GM19452 (cell line): ENCODE measurements around the gene UPB1.
A peak's percentile ranks its signal among the peaks of the same experiment; 100 is the strongest.
"Not testable (repeated sequence)": the region's sequence is repeated elsewhere in the genome, so short reads cannot be mapped to it uniquely, and the experiment has no call there.

Experiments
- ATAC-seq: cut with Tn5 transposase; IDR thresholded peaks from one replicate; pipeline ENCODE4 v1.9.1; 2021; ENCODE audit not compliant: unreplicated experiment

UPB1 gene

DNA sequence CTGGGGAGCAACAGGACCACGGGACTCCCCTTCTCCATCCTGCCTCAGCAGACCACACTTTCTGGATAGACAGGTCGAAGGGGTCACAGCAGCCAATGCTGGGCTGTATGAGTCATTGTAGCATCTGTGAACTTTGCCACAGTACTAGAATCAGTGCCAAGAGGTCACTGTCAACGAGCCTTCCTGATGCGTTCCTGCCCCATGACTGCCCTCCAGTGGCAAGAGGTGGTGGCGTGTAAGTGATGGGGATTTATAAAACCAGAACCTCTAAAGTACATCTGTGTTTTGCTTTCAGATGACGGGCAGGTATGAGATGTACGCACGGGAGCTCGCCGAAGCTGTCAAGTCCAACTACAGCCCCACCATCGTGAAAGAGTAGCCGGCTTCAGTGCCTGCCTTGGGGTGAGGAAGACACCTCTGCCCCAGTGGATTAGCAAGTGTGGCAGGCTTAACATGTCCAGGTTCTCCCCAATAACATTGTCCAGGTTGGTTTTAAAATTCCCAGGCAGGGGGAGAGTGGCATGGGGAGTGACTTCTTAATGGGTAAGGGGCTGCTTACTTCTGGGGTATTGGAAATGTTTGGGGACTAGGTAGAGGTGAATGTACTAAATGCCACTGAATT lies 30.4 kb downstream of the UPB1 start:
- peak; percentile 89 for ATAC-seq

GRCh38 chr22:24526191-24526590 lies 31.1 kb downstream of the UPB1 start:
- ATAC-seq, result no peak

GRCh38 chr22:24529898-24530297 lies 34.8 kb downstream of the UPB1 start:
- no peak for ATAC-seq

- not testable (repeated sequence) for ATAC-seq
These were observed 35.8 kb downstream of the UPB1 start for GRCh38 chr22:24530968-24531367.

GRCh38 chr22:24532075-24532474 lies 36.9 kb downstream of the UPB1 start:
- no peak for ATAC-seq

DNA sequence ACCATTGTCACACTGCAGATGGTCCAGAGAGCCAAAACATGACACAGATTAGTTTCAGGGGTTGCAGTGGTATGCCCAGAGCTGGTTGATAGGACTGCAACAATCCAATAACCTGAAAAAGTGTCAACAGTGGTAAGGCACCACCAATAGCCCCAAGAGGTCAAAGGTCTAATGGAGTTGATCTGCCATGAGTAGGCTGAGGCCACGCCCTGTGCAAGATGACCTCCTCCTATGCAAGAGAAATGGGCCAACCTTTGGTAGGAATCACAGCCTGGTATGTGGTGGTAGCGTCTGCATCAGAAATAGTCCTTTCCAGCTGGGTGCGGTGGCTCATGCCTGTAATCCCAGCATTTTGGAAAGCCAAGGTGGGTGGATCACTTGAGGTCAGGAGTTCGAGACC lies 40.2 kb downstream of the UPB1 start:
- no peak for ATAC-seq

DNA sequence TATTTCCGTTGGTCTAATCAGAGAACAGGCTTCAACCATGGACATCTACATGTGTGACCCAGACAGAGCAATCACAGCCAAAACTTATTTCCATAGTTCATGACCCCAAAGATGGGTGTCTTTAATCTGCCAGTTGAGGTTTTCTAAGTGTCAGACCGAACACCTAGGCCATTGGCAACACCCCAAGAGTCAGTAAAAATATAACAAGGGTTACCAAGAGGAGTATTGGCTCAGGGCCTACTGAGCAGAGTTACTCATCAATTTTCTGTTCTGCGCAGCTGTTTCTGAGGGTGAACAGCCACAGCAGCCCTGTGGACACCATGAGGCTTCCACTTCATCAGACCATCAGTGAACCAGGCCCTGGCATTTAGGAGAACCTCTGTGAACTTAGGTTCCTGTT lies 41.0 kb downstream of the UPB1 start:
- ATAC-seq, result no peak

DNA sequence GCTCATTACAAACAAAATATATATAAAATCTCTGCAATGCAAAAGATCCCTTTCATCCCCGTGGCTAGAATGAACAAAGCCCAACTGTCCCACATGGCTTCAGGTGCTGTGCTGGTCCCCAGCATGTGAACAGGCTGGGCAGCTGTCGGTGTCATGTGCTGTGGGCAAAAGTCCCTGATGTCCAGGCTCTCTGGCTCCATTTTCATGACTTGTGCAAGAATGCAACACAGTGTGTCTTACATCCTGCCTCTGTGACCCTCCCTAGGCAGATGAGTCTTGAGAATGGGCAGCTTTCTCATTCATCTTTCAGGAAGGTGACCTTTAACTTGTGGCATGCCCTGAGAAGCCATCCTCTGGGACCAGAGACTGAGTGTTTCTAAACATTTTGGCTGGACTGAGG lies 45.3 kb downstream of the UPB1 start:
- no peak for ATAC-seq

DNA sequence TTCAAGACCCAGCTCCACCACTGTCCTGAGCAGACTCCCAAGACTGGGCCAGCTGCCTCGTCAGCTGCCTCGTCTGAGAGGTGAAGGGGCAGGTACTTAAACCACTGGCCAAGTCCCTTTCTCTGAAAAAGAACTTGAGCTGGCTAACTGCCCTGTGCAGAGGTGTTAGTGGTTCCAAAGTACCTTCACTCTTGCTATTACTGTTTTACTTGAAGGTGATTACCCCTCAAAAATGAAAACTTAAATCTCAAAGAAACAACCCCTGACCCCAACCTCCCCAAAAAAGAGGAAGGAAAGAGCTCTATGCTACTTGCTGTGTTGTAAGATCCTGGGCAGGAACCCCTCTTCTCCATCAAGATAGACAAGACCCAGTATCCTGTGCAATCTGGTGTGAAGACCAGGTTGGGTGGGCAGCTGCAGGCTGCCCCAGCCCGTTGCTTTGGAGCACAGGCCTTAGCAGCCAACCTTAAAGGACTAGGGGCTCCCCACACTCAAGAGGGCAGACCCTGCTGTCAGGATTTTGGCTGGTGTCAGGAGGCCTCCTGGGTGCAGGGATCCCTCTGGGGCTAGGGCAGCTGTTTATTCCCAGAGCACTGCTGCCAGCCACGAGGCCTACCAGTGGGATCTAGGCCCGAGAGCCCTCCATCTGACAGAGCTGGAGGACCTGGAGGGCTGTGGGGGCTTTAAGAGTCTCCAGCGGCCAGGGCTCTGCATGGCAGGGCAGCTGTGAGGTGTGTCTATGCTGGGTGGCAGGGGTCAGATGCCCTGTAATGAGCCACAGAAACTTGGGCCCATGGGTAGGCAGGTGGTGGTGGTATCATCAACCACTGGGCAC lies 46.8 kb downstream of the UPB1 start:
- ATAC-seq, result no peak

- ATAC-seq, result no peak
These were observed 47.5 kb downstream of the UPB1 start for GRCh38 chr22:24542641-24543040.

- ATAC-seq, result no peak
These were observed 48.1 kb downstream of the UPB1 start for GRCh38 chr22:24543185-24543601.

- no peak for ATAC-seq
These were observed 48.6 kb downstream of the UPB1 start for GRCh38 chr22:24543679-24544243.

- ATAC-seq, result no peak
These were observed 53.7 kb downstream of the UPB1 start for GRCh38 chr22:24548812-24549211.

- no peak for ATAC-seq
These were observed 55.1 kb downstream of the UPB1 start for GRCh38 chr22:24550028-24550901.

DNA sequence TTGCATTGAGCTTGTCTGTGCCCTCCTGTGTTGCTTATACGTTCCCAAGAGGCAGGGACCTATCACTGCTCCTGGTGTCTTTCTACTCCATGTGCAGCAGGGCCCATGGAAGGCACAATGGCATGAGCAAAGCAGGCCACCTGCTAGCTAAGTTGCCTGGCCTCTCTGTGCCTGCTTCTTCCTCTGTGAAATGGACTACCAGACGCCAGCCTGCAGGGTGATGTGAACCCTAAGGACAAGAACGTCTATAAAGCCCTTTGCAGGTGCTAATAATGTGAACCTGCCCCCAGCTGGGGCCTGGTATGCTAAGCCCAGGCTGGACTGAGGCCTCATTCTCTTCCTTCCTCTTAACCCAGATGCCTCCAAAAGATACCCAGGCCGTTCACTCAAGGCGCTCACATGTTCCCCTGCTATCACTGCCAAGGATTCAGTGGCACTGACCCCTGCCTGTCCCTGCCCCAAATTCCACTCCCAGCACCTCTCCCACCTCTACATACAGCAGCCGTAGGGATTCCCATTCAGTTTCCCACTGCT lies 55.8 kb downstream of the UPB1 start:
- ATAC-seq, result no peak

DNA sequence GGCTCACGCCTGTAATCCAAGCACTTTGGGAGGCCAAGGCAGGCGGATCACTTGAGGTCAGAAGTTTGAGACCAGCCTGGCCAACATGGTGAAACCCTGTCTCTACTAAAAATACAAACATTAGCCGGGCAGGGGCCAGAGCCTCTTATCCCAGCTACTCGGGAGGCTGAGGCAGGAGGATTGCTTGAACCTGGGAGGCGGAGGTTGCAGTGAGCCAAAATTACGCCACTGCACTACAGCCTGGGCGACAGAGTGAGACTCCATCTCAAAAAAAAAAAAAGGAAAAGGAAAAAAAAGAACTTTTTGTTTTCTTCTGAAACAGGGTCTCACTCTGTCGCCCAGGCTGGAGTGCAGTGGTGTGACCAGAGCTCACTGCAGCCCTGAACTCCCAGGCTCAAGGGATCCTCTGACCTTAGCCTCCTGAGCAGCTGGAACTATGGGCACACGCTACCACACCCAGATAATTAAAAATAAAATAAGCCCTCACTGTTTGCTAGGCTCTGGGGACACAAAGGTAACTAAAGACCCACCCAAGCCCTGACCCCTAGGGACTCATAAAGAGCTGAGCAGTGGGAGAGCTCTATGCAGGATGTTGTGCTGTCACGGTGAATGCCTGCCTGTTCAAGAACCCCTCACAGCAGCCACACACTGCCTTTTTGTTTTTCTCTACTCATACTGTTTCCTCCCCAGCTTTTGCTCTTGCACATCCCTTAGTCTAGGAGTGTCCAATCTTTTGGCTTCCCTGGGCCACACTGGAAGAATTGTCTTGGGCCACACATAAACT lies 57.6 kb downstream of the UPB1 start:
- ATAC-seq, result not testable (repeated sequence)

GRCh38 chr22:24553597-24554312 lies 58.6 kb downstream of the UPB1 start:
- no peak for ATAC-seq

DNA sequence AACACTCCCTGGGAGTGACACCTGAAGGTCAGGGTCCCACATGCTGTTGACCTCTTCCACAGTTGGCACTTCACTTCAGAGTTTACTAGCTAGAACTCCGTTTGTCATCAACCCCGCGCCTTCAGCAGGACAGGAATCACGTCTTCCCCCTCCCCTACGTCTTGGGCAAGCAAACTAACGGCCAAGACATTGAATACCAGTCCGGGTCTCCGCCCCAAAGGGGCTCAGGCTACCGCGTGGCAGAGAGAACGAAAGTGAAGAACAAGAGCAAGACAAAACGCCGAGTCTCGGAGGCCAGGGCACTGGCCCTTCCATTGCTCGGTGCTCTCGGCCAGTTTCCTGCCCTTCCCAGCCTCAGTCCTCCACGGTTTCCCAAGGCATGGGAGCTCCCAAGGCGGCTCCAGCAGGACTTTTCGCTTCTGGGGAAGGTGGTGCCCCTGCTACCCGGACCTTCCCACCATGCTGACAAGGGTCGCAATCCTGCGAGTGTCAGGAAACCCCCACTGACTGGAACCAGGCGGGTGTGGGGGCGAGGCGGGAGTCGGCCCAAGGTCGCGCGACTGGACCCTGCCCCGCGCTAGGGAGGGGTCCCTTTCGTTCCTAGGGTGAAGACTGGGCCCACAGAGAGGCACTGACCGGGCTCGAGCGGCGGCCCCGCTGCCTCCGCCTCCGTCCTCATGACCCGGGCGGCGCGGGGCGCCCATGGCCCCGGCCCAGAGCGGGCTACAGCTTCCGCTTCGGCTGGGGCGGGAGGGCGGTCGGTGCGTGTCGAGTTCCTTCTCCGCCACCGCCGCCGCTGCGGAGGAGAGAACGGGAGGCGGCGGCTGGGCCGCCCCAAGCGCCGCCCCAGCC lies 59.4 kb downstream of the UPB1 start, which contains the start of gene GUCD1:
TSS of gene GUCD1 (minus strand) at position 826 of the 852 bp plus-strand sequence. CDS start at position 679, 147 bp downstream.
- peak; percentile 6 for ATAC-seq
